Kidney epithelial cell (primary cell): ENCODE data around the gene ZMYND15. TPM values are rescaled to one million over a fixed set of nuclear protein-coding genes. Genes with fewer than 3 reads are reported as not detected.

Experiments used
- DNase-seq: peaks from one replicate; pipeline ENCODE4 v3.0.0-alpha.2; 2010; ENCODE audit warnings: low read depth
- H3K27me3 ChIP-seq: 2 replicates; pipeline ENCODE4 v1.6.0; 2011; ENCODE audit warnings: low read length; ENCODE audit not compliant: control insufficient read depth, insufficient read depth
- H3K36me3 ChIP-seq: 2 replicates; pipeline ENCODE4 v1.5.1; 2011; ENCODE audit warnings: low read length; ENCODE audit not compliant: control insufficient read depth, insufficient read depth
- H3K4me3 ChIP-seq: 2 replicates; pipeline ENCODE4 v1.5.1; 2011; ENCODE audit warnings: low read depth, mild to moderate bottlenecking, control low read depth, low read length
- total RNA-seq: library from RNA; depleted of rRNA; stranded (reverse); fragments of >200 nt; gene quantifications from 2 replicates; pipeline ENCODE4 v1.2.3, GENCODE V29; 2015
- TF ChIP-seq, protein P1 (sequence below): IDR thresholded peaks from 2 replicates; pipeline ENCODE4 v1.5.1; 2011; ENCODE audit warnings: mild to moderate bottlenecking, moderate library complexity, low read length, control low read depth, inconsistent platforms; ENCODE audit not compliant: insufficient read depth, poor library complexity, severe bottlenecking

ZMYND15 gene
- total RNA-seq, 1 donor from 2014 or later: 1.4 TPM

DNA sequence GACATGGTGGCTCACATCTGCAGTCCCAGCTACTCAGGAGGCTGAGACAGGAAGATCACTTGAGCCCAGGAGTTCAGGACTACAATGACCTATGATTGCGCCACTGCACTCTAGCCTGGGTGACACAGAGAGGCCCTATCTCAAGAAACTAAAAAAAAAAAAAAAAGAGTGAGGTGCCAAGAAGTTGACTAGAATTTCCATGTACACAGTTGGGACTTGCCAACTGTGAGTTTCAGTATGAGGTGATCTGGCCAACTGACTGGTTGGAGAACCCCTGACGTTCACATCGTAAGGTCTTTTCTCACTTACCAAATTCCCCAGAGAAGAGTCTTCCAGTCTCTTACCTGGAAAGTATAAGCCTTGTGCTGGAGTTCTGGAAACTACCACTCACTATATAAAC is 11.5 kb upstream of the ZMYND15 start:
- H3K27me3 ChIP-seq: no peaks in the 10 kb centered on the region
- no peak overlapping the region for H3K4me3 ChIP-seq
- no peaks in the 10 kb centered on the region for H3K36me3 ChIP-seq
- DNase-seq: no peak
- TF ChIP-seq, protein P1, sequence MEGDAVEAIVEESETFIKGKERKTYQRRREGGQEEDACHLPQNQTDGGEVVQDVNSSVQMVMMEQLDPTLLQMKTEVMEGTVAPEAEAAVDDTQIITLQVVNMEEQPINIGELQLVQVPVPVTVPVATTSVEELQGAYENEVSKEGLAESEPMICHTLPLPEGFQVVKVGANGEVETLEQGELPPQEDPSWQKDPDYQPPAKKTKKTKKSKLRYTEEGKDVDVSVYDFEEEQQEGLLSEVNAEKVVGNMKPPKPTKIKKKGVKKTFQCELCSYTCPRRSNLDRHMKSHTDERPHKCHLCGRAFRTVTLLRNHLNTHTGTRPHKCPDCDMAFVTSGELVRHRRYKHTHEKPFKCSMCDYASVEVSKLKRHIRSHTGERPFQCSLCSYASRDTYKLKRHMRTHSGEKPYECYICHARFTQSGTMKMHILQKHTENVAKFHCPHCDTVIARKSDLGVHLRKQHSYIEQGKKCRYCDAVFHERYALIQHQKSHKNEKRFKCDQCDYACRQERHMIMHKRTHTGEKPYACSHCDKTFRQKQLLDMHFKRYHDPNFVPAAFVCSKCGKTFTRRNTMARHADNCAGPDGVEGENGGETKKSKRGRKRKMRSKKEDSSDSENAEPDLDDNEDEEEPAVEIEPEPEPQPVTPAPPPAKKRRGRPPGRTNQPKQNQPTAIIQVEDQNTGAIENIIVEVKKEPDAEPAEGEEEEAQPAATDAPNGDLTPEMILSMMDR: no peak

DNA sequence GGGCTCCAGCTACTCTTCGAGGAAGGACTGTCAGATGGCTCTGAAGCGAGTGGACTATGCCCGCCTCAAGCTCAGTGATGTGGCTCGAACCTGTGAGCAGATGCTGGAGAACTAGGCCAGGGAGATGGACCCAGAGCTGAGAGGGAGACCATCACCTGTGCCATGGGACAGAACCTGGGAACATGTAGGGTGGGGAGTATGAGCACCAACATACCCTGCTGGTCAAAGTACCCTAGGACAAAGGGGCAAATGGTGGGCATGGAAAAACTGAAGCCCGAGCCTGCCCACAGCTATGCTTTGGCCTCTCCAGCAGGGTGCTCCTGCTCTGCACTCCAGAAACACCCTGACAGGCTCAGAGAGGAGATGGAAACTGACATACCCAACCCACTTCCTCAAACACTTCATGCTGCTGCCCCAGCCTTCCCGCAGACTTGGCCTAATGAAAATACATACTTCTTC is 6.5 kb upstream of the ZMYND15 start:
- Histone ChIP-seq H3K4me3 (no peak overlapping the region), H3K36me3 (no peaks in the 10 kb centered on the region), H3K27me3 (peaks cover under 1% of the 10 kb centered on the region)
- DNase-seq: no peak
- TF ChIP-seq, protein P1: no peak

DNA sequence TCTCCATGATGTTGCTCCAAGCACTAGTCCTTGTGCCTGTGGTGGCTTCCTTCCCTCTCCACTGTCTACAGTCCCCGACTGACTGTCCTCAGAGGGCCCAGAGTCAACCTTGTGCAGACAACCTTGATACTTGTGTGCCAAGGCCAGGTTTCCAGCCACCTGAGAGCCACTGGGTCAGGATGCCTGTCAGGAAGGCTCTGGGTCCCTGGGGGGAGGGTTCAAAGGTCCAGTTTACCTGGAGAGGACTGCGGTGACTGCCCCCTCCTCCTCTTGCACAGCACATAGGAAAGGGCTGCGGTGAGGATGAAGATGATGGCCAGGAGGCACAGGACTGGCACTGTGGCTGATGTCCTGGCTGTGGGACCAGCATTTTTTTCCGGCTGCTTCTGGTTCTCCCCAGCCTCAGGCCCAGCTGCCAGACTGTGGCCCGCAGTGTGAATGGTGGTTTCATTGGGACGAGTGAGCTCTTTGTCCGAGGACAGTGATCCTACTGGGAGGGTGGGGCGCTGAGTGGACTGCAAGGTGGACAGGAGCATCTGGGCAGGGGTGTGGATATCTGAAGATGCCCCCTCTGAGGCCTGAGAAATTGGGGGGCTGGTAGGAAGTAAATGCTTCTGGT is 4.7 kb upstream of the ZMYND15 start:
- TF ChIP-seq, protein P1: no peak
- Histone ChIP-seq H3K36me3 (no peaks in the 10 kb centered on the region), H3K4me3 (no peak overlapping the region), H3K27me3 (peaks cover 18% of the 10 kb centered on the region)
- DNase-seq: no peak

DNA sequence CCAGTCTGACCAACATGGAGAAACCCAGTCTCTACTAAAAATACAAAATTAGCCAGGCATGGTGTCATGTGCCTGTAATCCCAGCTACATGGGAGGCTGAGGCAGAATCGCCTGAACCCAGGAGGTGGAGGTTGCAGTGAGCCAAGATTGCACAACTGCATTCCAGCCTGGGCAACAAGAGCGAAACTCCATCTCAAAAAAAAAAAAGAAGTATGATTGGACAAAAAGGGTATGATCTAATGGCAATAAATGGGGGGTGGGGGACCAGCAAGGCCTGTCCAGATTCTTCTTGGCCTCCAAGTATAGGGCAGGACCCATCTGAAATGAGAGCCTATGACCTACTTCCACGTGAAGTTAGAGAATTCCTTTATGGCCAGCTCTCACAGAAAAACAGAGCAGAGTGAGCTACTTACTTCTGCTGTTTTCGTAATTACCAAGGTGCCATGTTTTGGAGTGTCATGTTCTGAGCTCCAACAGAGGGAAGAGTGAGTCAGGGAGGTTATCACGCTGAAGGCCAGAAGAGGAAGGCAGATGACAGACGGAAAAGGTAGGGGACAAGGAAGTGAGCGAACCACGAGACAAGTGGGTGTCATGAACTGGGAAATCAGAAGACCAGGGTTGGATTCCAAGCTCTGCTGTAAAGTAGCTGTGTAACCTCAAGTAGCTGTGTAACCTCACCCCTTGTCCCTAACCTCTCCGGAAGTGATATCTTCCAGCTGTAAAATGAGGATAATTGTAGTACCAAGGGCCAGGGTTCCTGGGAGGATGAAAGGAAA is 3.6 kb upstream of the ZMYND15 start:
- TF ChIP-seq, protein P1: no peak
- DNase-seq: no peak
- Histone ChIP-seq H3K27me3 (peaks cover 28% of the 10 kb centered on the region), H3K36me3 (no peaks in the 10 kb centered on the region), H3K4me3 (no peak overlapping the region)

DNA sequence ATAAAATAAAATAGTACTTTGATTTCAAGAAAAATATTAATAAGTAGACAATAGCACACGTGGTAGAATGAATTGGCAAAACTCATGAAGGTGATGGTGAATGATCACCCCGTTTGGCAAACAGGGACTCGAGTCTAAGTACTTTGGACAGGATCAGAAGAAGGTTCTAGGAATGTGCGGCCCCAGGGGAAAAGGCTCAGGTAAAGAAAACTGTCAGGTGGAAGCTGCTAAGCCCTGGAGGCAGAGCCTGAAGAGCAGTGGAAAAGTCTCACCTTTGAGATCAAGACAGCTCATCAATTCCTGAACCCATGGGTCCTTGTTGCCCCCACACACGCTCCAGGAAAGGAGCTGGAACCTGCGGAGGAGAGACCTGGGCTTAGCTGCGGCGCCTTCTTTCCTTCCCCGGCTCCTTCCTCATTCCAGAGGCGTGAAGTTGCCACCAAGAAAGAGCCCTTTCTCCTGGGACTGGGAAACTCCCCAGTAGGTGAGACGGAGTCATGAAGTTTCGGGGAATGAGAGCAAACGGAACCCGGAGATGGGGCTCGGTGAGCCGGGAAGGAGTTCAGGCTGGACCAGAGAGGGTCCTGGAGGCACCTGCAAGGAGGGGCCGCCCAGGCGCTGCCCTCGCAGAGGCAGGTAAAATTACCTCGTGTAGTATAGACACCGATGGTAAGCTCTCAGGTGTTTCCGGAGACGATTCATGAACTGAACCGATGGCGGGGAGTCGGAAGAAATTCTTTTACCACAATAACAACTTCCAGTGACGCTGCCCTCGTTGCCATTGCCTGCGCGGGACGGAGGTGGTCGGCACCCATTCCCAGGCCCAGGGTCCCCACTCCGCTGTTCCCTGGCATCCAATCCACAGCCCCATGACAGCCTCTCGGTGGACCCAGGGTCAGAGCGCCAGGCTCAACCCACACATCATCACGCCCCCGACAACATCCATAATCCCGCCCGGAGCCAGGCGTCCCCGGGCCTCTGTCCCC is 1.2 kb upstream of the ZMYND15 start:
- TF ChIP-seq, protein P1: no peak
- Histone ChIP-seq H3K27me3 (peaks cover 35% of the 10 kb centered on the region), H3K36me3 (no peaks in the 10 kb centered on the region), H3K4me3 (peak overlapping the region; percentile 63)
- DNase-seq: peak; percentile 21
